Breast epithelium (tissue), 4 donors: ENCODE measurements around the gene TRIOBP. TPM values are rescaled to one million over a fixed set of nuclear protein-coding genes. Genes with fewer than 3 reads are reported as not detected.

Source experiments
- DNase-seq, 2 donors: peaks; one replicate each; pipeline ENCODE4 v3.0.0-alpha.2; 2019; ENCODE audit warnings: low spot score in 2 of 2
- H3K27ac ChIP-seq, 2 donors: fragments of 200-600 bp; sonication (generic) in 1 of 2; one replicate each; pipeline ENCODE4 v1.5.1; 2016 to 2019; ENCODE audit warnings: mild to moderate bottlenecking in 1 of 2
- H3K27me3 ChIP-seq, 2 donors: fragments of 200-600 bp; sonication (generic) in 1 of 2; one replicate each; pipeline versions ENCODE4 v1.5.1 to v1.6.0; 2017 to 2019; ENCODE audit warnings: control low read depth in 1 of 2, mild to moderate bottlenecking in 1 of 2
- H3K36me3 ChIP-seq: fragments of 200-600 bp; one replicate; pipeline ENCODE4 v1.5.1; 2019
- H3K4me1 ChIP-seq, 2 donors: fragments of 200-600 bp; sonication (generic); one replicate each; pipeline ENCODE4 v1.5.1; 2016 to 2019; ENCODE audit warnings: control low read depth in 1 of 2
- H3K4me3 ChIP-seq, 3 donors: fragments of 200-600 bp; sonication (generic); 1 replicate in 2 of 3; 2 replicates in 1 of 3; pipeline ENCODE4 v1.5.1; 2016 to 2019; ENCODE audit warnings: mild to moderate bottlenecking in 3 of 3, moderate library complexity in 2 of 3
- H3K9me3 ChIP-seq, 2 donors: fragments of 200-600 bp; sonication (generic) in 1 of 2; one replicate each; pipeline ENCODE4 v1.5.1; 2016 to 2019; ENCODE audit warnings: control low read depth in 1 of 2
- POLR2A ChIP-seq: fragments of 450-650 bp; IDR thresholded peaks from one replicate; pipeline ENCODE4 v1.6.1; 2016; ENCODE audit warnings: antibody characterized with exemption, mild to moderate bottlenecking, moderate library complexity
- POLR2AphosphoS5 ChIP-seq, 3 donors: sonication (generic); formaldehyde crosslinking; IDR thresholded peaks; one replicate each; pipeline ENCODE4 v1.6.1; 2017; ENCODE audit warnings: antibody characterized with exemption in 3 of 3
- intact Hi-C: fragments of 100-400 bp; cut with DNase I; formaldehyde crosslinking; loops from one replicate; pipeline ENCODE4 v1.15.1; 2023; ENCODE audit warnings: low total_unique reads
- total RNA-seq, 3 donors: library from RNA; depleted of rRNA; stranded (reverse); fragments of >200 nt; gene quantifications; one replicate each; pipeline ENCODE4 v1.1.0, GENCODE V29; 2016
- TF ChIP-seq, protein P1 (sequence below), 3 donors: fragments of 450-650 bp; IDR thresholded peaks; one replicate each; pipeline ENCODE4 v1.5.1; 2016 to 2017; ENCODE audit warnings: antibody characterized with exemption in 3 of 3, mild to moderate bottlenecking in 3 of 3, moderate library complexity in 3 of 3

The TRIOBP gene
- total RNA-seq, 3 donors from 2014 or later = 78.3 to 95.0 (median 88.3) TPM

DNA sequence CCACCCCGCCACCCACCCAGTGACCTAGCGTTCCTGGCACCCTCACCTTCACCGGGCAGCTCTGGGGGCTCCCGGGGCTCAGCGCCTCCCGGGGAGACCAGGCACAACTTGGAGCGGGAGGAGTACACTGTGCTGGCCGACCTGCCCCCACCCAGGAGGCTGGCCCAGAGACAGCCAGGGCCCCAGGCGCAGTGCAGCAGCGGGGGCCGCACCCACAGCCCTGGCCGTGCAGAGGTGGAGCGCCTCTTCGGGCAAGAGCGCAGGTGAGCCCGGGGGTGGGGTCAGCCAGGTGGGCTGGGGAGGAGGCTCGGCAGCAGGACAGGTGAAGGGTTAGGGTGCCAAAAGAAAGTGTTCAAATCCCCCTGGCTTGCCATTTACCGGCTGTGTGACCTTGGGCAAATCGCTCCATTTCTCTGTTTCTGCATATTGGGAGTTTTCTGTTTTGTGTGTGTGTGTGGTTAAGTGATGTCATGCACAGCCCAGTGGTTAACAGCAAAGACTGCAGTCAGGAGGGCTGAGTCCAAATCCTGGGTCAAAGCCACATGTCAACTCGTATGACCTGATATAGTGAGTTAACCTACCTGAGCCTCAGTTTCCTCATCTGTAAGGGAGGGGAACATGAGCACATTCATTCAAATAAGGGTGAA is 29.5 kb downstream of the TRIOBP start:
- no peaks in the 10 kb centered on the region for H3K9me3 ChIP-seq
- no peaks in the 10 kb centered on the region for H3K4me1 ChIP-seq
- H3K4me3 ChIP-seq = no peak overlapping the region
- H3K27ac ChIP-seq = no peak overlapping the region
- no peak for DNase-seq
- H3K27me3 ChIP-seq = no peaks in the 10 kb centered on the region
- TF ChIP-seq, protein P1, sequence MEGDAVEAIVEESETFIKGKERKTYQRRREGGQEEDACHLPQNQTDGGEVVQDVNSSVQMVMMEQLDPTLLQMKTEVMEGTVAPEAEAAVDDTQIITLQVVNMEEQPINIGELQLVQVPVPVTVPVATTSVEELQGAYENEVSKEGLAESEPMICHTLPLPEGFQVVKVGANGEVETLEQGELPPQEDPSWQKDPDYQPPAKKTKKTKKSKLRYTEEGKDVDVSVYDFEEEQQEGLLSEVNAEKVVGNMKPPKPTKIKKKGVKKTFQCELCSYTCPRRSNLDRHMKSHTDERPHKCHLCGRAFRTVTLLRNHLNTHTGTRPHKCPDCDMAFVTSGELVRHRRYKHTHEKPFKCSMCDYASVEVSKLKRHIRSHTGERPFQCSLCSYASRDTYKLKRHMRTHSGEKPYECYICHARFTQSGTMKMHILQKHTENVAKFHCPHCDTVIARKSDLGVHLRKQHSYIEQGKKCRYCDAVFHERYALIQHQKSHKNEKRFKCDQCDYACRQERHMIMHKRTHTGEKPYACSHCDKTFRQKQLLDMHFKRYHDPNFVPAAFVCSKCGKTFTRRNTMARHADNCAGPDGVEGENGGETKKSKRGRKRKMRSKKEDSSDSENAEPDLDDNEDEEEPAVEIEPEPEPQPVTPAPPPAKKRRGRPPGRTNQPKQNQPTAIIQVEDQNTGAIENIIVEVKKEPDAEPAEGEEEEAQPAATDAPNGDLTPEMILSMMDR (IDR thresholded peaks at IDR 0.05) = no peak
- TF ChIP-seq POLR2A = no peak
- intact Hi-C loops = no loop called here
- H3K36me3 ChIP-seq = no peaks in the 10 kb centered on the region

DNA sequence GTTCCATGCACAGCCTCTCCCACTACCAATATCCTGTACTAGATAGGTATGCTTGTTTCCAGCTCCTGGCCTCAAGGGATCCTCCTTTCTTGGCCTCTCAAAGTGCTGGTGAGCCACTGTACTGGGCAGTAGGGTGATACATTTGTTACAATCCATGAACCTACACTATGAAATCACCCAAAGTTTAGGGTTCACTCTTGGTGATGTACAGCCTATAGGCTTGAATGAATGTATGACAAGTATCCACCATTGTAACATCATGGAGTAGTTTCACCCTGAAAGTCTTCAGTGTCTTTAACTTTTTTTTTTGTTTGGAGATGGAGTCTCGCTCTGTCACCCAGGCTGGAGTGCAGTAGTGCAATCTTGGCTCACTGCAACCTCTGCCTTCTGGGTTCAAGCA is 31.8 kb downstream of the TRIOBP start:
- TF ChIP-seq POLR2AphosphoS5 (IDR thresholded peaks at IDR 0.05) (no peak), POLR2A (no peak)
- TF ChIP-seq, protein P1 (IDR thresholded peaks at IDR 0.05) = no peak
- H3K4me1 ChIP-seq = no peaks in the 10 kb centered on the region
- H3K27me3 ChIP-seq = no peaks in the 10 kb centered on the region
- DNase-seq = no peak
- no peak overlapping the region for H3K4me3 ChIP-seq
- peak overlapping the region in 1 of 2 donors; percentile 60 for H3K27ac ChIP-seq
- intact Hi-C loops = no loop called here
- H3K9me3 ChIP-seq = no peaks in the 10 kb centered on the region
- H3K36me3 ChIP-seq = no peaks in the 10 kb centered on the region

DNA sequence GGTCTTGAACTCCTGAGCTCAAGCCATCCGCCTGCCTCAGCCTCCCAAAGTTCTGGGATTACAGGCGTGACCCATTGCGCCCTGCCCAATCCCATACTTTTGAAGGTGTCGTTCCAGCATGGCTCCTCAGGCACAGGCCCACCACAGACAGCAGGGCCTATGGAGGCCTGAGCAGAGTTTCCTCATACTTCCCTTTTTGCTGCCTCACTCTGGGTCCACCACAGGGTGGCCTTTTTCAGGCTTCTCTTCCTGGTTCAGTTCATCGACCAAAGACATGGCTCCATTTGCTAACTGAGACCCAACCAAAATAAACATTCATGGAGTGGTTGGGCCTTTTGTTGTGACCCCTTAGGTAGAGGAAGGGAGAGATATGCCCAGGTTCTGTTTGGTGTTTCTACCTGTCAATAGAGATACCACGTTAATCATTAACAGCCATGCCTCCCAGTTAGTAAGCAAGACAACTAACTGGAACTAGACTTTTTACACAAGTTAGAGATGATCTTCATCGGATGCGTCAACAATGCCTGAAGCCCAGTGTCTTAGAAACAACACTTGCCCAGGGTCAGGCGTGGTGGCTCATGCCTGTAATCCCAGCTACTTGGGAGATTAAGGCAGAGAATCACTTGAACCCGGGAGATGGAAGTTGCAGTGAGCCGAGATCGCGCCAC is 35.1 kb downstream of the TRIOBP start:
- H3K4me3 ChIP-seq = no peak overlapping the region
- no peaks in the 10 kb centered on the region for H3K36me3 ChIP-seq
- DNase-seq = no peak
- H3K27ac ChIP-seq = peak overlapping the region in 1 of 2 donors; percentile 30
- H3K27me3 ChIP-seq = no peaks in the 10 kb centered on the region
- no peaks in the 10 kb centered on the region for H3K4me1 ChIP-seq
- intact Hi-C loops = no loop called here
- H3K9me3 ChIP-seq = no peaks in the 10 kb centered on the region
- TF ChIP-seq POLR2AphosphoS5 (IDR thresholded peaks at IDR 0.05) (no peak), POLR2A (no peak)
- TF ChIP-seq, protein P1 (IDR thresholded peaks at IDR 0.05) = no peak

DNA sequence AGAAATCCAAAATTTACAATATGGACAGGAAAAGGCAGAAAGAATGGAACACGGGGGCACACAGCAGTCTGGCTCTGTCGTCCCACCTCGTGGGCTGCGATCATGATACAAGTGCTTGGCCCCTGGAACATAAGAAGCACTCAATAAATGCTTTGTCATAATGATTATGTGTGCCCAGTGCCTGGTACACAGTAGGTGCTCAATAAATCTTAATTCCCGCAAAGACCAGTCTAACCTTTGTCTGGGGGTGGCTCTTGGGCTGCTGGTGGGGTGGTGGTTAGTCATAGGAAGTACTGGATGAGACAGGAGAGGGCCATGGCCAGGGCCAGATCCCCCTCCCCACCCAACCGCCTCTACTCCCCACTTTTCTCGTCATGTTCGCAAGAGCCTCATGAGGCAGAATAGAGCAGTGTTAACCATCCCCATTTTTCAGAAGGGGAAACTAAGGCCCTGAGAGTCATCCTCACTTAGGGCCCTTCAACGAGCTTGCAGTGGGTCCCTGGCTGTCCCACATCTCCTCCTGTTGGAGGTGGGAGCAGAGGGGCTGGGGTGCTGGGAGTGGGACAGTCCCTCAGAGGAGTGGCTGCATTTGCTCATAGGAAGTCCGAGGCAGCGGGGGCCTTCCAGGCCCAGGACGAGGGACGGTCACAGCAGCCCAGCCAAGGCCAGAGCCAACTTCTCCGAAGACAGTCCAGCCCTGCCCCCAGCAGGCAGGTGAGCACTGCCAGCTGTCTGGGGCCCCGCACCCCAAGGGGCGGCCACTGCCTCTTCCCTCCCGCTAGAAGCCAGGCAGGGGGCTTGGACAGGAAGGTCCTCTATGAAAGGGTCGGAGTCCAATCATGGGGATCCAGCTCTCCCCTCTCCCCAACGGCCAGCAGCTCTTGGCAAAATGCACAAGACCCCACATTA is 36.1 kb downstream of the TRIOBP start:
- TF ChIP-seq POLR2AphosphoS5 (IDR thresholded peaks at IDR 0.05) (no peak), POLR2A (no peak)
- TF ChIP-seq, protein P1 (IDR thresholded peaks at IDR 0.05) = no peak
- no peak overlapping the region for H3K27ac ChIP-seq
- H3K27me3 ChIP-seq = no peaks in the 10 kb centered on the region
- no peaks in the 10 kb centered on the region for H3K4me1 ChIP-seq
- no peaks in the 10 kb centered on the region for H3K9me3 ChIP-seq
- intact Hi-C loops = no loop called here
- no peaks in the 10 kb centered on the region for H3K36me3 ChIP-seq
- DNase-seq = no peak
- H3K4me3 ChIP-seq = no peak overlapping the region
